Stimulated activated CD8-positive, alpha-beta memory T cell treated with anti-CD3 and anti-CD28 coated beads, Interleukin-7, amount 100 ng/mL, for 48 hours (primary cell): ENCODE measurements around the gene PLA2G2A.
"Not testable (repeated sequence)": the region's sequence is repeated elsewhere in the genome, so short reads cannot be mapped to it uniquely, and the experiment has no call there.

Experiments
- DNase-seq, 2 donors: peaks; one replicate each; pipeline ENCODE4 v3.0.0-alpha.2; 2020; ENCODE audit warnings: low read depth in 1 of 2; ENCODE audit errors: extremely low read depth in 1 of 2

PLA2G2A gene

GRCh38 chr1:19979494-19979977 lies at the start of gene PLA2G2A:
Gene PLA2G2A (minus strand): TSS chr1:19979618. CDS start chr1:19978773, 845 bp downstream.
- no peak for DNase-seq

- DNase-seq = no peak
Observed at GRCh38 chr1:20028726-20029125, 49.3 kb upstream of the PLA2G2A start.

- no peak for DNase-seq
Observed at GRCh38 chr1:20028125-20028524, 48.7 kb upstream of the PLA2G2A start.

GRCh38 chr1:20017741-20018140 lies 38.3 kb upstream of the PLA2G2A start:
- DNase-seq = no peak

- no peak for DNase-seq
Observed at GRCh38 chr1:20014153-20014552, 34.7 kb upstream of the PLA2G2A start.

GRCh38 chr1:20010016-20010415 lies 30.6 kb upstream of the PLA2G2A start:
- no peak for DNase-seq

- DNase-seq = no peak
Observed at GRCh38 chr1:20009212-20009611, 29.8 kb upstream of the PLA2G2A start.

GRCh38 chr1:20008391-20008841 lies 29.0 kb upstream of the PLA2G2A start:
- DNase-seq = no peak

- not testable (repeated sequence) for DNase-seq
Observed at GRCh38 chr1:19998823-19999222, 19.4 kb upstream of the PLA2G2A start.

GRCh38 chr1:19990689-19991088 lies 11.3 kb upstream of the PLA2G2A start:
- no peak for DNase-seq

- not testable (repeated sequence) for DNase-seq
Observed at GRCh38 chr1:19990182-19990582, 10.8 kb upstream of the PLA2G2A start.

GRCh38 chr1:19988267-19989006 lies 9.0 kb upstream of the PLA2G2A start:
- no peak for DNase-seq

- DNase-seq = no peak
Observed at GRCh38 chr1:19987719-19988118, 8.3 kb upstream of the PLA2G2A start.

- not testable (repeated sequence) for DNase-seq
Observed at GRCh38 chr1:19984409-19985016, 5.1 kb upstream of the PLA2G2A start.

- no peak for DNase-seq
Observed at GRCh38 chr1:19981507-19982312, 2.3 kb upstream of the PLA2G2A start.

GRCh38 chr1:19981170-19981506 lies 1.7 kb upstream of the PLA2G2A start:
- DNase-seq = no peak

GRCh38 chr1:19980314-19980713 lies 896 bp upstream of the PLA2G2A start:
- DNase-seq = no peak

- no peak for DNase-seq
Observed at GRCh38 chr1:19978143-19978542, 1.3 kb downstream of the PLA2G2A start.

GRCh38 chr1:19976317-19977003 lies 3.0 kb downstream of the PLA2G2A start:
- DNase-seq = no peak

- no peak for DNase-seq
Observed at GRCh38 chr1:19975423-19976193, 3.8 kb downstream of the PLA2G2A start.
